K562 (cell line): ENCODE measurements around the gene SLC37A4. TPM values are rescaled to one million over a fixed set of nuclear protein-coding genes. Genes with fewer than 3 reads are reported as not detected.
A peak's percentile ranks its signal among the peaks of the same experiment; 100 is the strongest.

Source experiments
- CREM ChIP-seq: IDR thresholded peaks from 2 replicates; pipeline ENCODE4 v1.6.1; 2014; ENCODE audit warnings: antibody characterized with exemption, low read depth
- HBP1 ChIP-seq: fragments of 450-650 bp; formaldehyde crosslinking; IDR thresholded peaks from 2 replicates; pipeline ENCODE4 v1.4.0; 2022; ENCODE audit warnings: missing genetic modification characterization
- IFI16 ChIP-seq: fragments of 250-450 bp; sonication (Bioruptor Pico); IDR thresholded peaks from 2 replicates; pipeline ENCODE4 v2.1.2; 2022; ENCODE audit warnings: mild to moderate bottlenecking, inconsistent platforms
- KDM2B ChIP-seq: fragments of 250-450 bp; sonication (Bioruptor Pico); IDR thresholded peaks from 2 replicates; pipeline ENCODE4 v1.8.0; 2021; ENCODE audit warnings: mild to moderate bottlenecking, moderate library complexity
- POLR3G ChIP-seq: IDR thresholded peaks from 2 replicates; pipeline ENCODE4 v1.6.1; 2011; ENCODE audit not compliant: insufficient read length, insufficient replicate concordance; ENCODE audit errors: extremely low read depth
- RBM22 ChIP-seq: fragments of 200-400 bp; formaldehyde crosslinking; IDR thresholded peaks from 2 replicates; pipeline ENCODE4 v1.6.1; 2018; ENCODE audit warnings: low read length, low read depth; ENCODE audit not compliant: poor library complexity, severe bottlenecking
- SMARCB1 ChIP-seq: IDR thresholded peaks from 2 replicates; pipeline ENCODE4 v1.6.1; 2011; ENCODE audit warnings: improper control_type of control experiment, low read depth; ENCODE audit not compliant: insufficient read length
- TRIM25 ChIP-seq: fragments of 450-650 bp; IDR thresholded peaks from 2 replicates; pipeline ENCODE4 v1.7.0; 2016; ENCODE audit warnings: borderline replicate concordance
- ZC3H4 ChIP-seq: sonication (generic); formaldehyde crosslinking; IDR thresholded peaks from 2 replicates; pipeline ENCODE4 v1.9.0; 2021; ENCODE audit warnings: missing genetic modification reagents, borderline replicate concordance
- ZNF717 ChIP-seq: fragments of 250-450 bp; sonication (Bioruptor Pico); IDR thresholded peaks from 2 replicates; pipeline ENCODE4 v1.5.0; 2021
- polyA plus RNA-seq, 8 experiments: library from polyadenylated mRNA; depleted of rRNA in 4 of 8; stranded (reverse) in 5 of 8; unstranded in 3 of 8; fragments of >200 nt; fragmentation: Nextera tagmentation in 2 of 8; fragmentation: Illumina TruSeq in 1 of 8; extraction: Ambion mirVana in 2 of 8; extraction: Trizol in 1 of 8; gene quantifications; 2 replicates each; pipeline versions ENCODE4 v1.2.1 to v1.2.3, GENCODE V29; 2011 to 2014; ENCODE audit warnings: inconsistent platforms in 1 of 8, missing spikeins in 1 of 8
- total RNA-seq, 7 experiments: library from RNA; depleted of rRNA in 6 of 7; stranded (reverse); fragments of >200 nt in 6 of 7; fragmentation: Illumina TruSeq in 2 of 7; extraction: Trizol in 2 of 7; gene quantifications; 2 replicates each; pipeline versions ENCODE4 v1.2.1 to v1.2.3, GENCODE V29; 2011 to 2021; ENCODE audit warnings: low replicate concordance in 1 of 7
- TF ChIP-seq, protein P1 (sequence below): sonication (generic); formaldehyde crosslinking; IDR thresholded peaks from 2 replicates; pipeline ENCODE4 v1.8.0; 2023; ENCODE audit warnings: missing genetic modification reagents, mild to moderate bottlenecking, borderline replicate concordance
- TF ChIP-seq, protein P2 (sequence below): IDR thresholded peaks from 2 replicates; pipeline ENCODE4 v1.6.1; 2011; ENCODE audit warnings: borderline replicate concordance, low read depth, mild to moderate bottlenecking, moderate library complexity, low read length; ENCODE audit not compliant: insufficient read depth, poor library complexity, severe bottlenecking
- TF ChIP-seq, protein P3 (sequence below): fragments of 450-650 bp; IDR thresholded peaks from 2 replicates; pipeline ENCODE4 v1.7.1; 2018; ENCODE audit warnings: mild to moderate bottlenecking, low read depth; ENCODE audit not compliant: partially characterized antibody

SLC37A4 gene
- total and polyA plus RNA-seq, 9 of the 15 experiments (the other 6 are each of a cell fraction or from before 2014, with no cell fraction given) = 24.7 to 73.9 (median 40.7) TPM

DNA sequence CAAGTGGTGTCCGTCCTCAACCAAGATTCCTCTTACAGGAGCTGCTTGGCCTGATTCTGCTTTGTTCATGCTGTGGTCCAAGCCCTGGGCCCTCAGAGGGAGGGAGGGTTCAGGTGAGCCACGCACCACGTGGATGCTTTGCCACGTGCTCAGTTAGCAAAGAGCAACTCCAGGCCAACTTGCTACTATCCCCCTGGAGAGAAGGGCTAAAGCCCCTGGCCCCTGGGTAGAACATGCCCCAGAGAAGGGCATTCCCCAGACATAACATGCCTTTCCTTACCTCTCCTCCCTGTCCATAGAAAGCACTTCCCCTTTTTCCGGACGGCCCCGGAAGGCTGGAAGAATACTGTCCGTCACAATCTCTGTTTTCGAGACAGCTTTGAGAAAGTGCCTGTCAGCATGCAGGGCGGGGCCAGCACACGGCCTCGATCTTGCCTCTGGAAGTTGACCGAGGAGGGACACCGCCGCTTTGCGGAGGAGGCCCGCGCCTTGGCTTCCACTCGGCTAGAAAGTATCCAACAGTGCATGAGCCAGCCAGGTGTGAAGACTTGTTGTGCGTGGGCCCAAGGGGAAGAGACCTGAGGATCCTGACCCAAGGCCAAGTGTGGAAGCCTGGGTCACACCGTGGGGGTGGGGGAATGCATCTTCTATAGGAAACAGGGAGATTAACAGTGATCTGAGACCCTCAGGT is 50.3 kb downstream of the SLC37A4 start (continued):
- TF ChIP-seq, protein P1, sequence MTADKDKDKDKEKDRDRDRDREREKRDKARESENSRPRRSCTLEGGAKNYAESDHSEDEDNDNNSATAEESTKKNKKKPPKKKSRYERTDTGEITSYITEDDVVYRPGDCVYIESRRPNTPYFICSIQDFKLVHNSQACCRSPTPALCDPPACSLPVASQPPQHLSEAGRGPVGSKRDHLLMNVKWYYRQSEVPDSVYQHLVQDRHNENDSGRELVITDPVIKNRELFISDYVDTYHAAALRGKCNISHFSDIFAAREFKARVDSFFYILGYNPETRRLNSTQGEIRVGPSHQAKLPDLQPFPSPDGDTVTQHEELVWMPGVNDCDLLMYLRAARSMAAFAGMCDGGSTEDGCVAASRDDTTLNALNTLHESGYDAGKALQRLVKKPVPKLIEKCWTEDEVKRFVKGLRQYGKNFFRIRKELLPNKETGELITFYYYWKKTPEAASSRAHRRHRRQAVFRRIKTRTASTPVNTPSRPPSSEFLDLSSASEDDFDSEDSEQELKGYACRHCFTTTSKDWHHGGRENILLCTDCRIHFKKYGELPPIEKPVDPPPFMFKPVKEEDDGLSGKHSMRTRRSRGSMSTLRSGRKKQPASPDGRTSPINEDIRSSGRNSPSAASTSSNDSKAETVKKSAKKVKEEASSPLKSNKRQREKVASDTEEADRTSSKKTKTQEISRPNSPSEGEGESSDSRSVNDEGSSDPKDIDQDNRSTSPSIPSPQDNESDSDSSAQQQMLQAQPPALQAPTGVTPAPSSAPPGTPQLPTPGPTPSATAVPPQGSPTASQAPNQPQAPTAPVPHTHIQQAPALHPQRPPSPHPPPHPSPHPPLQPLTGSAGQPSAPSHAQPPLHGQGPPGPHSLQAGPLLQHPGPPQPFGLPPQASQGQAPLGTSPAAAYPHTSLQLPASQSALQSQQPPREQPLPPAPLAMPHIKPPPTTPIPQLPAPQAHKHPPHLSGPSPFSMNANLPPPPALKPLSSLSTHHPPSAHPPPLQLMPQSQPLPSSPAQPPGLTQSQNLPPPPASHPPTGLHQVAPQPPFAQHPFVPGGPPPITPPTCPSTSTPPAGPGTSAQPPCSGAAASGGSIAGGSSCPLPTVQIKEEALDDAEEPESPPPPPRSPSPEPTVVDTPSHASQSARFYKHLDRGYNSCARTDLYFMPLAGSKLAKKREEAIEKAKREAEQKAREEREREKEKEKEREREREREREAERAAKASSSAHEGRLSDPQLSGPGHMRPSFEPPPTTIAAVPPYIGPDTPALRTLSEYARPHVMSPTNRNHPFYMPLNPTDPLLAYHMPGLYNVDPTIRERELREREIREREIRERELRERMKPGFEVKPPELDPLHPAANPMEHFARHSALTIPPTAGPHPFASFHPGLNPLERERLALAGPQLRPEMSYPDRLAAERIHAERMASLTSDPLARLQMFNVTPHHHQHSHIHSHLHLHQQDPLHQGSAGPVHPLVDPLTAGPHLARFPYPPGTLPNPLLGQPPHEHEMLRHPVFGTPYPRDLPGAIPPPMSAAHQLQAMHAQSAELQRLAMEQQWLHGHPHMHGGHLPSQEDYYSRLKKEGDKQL (CRISPR knock-in tag) = no peak
- no peak for TF ChIP-seq SMARCB1
- TF ChIP-seq ZNF717 = no peak
- TF ChIP-seq, protein P2, sequence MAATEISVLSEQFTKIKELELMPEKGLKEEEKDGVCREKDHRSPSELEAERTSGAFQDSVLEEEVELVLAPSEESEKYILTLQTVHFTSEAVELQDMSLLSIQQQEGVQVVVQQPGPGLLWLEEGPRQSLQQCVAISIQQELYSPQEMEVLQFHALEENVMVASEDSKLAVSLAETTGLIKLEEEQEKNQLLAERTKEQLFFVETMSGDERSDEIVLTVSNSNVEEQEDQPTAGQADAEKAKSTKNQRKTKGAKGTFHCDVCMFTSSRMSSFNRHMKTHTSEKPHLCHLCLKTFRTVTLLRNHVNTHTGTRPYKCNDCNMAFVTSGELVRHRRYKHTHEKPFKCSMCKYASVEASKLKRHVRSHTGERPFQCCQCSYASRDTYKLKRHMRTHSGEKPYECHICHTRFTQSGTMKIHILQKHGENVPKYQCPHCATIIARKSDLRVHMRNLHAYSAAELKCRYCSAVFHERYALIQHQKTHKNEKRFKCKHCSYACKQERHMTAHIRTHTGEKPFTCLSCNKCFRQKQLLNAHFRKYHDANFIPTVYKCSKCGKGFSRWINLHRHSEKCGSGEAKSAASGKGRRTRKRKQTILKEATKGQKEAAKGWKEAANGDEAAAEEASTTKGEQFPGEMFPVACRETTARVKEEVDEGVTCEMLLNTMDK = no peak
- no peak; the same call in 1 of the 2 replicates for TF ChIP-seq HBP1 (CRISPR knock-in tag)
- TF ChIP-seq ZC3H4 (CRISPR knock-in tag) = no peak
- TF ChIP-seq RBM22 = no peak
- no peak for TF ChIP-seq KDM2B
- TF ChIP-seq IFI16 (CRISPR knock-in tag) = no peak
- TF ChIP-seq TRIM25 = no peak
- peak; percentile 44; the same call in 1 of the 2 replicates for TF ChIP-seq CREM
- TF ChIP-seq POLR3G = no peak
- TF ChIP-seq, protein P3, sequence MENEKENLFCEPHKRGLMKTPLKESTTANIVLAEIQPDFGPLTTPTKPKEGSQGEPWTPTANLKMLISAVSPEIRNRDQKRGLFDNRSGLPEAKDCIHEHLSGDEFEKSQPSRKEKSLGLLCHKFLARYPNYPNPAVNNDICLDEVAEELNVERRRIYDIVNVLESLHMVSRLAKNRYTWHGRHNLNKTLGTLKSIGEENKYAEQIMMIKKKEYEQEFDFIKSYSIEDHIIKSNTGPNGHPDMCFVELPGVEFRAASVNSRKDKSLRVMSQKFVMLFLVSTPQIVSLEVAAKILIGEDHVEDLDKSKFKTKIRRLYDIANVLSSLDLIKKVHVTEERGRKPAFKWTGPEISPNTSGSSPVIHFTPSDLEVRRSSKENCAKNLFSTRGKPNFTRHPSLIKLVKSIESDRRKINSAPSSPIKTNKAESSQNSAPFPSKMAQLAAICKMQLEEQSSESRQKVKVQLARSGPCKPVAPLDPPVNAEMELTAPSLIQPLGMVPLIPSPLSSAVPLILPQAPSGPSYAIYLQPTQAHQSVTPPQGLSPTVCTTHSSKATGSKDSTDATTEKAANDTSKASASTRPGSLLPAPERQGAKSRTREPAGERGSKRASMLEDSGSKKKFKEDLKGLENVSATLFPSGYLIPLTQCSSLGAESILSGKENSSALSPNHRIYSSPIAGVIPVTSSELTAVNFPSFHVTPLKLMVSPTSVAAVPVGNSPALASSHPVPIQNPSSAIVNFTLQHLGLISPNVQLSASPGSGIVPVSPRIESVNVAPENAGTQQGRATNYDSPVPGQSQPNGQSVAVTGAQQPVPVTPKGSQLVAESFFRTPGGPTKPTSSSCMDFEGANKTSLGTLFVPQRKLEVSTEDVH = no peak
